NCI-H1417 (cell line): ENCODE measurements around the gene THOP1.

Experiments
- DNase-seq, 3 experiments: peaks; one replicate each; lab custom pipeline; 2025; lab: John Stamatoyannopoulos, UW

THOP1 gene

GRCh38 chr19:2785244-2785997 lies at the start of gene THOP1:
TSS of gene THOP1 (plus strand) at chr19:2785503. CDS start at chr19:2785663, 160 bp downstream.
- DNase-seq: peak; percentile 99 to 100 (median 100)

GRCh38 chr19:2736550-2737190 lies 48.6 kb upstream of the THOP1 start:
- DNase-seq: no peak

GRCh38 chr19:2739602-2740313 lies 45.5 kb upstream of the THOP1 start, which contains the start of gene SLC39A3:
TSS of gene SLC39A3 (minus strand) at chr19:2740017. CDS start at chr19:2737257, 2,760 bp downstream.
- peak; percentile 98 to 99 (median 99) for DNase-seq

GRCh38 chr19:2740314-2740656 lies 45.0 kb upstream of the THOP1 start:
- DNase-seq: no peak

- no peak for DNase-seq
Observed at GRCh38 chr19:2743099-2743498, 42.2 kb upstream of the THOP1 start.

GRCh38 chr19:2744113-2744512 lies 41.2 kb upstream of the THOP1 start:
- DNase-seq: no peak

- DNase-seq: no peak
Observed at GRCh38 chr19:2747349-2747748, 38.0 kb upstream of the THOP1 start.

GRCh38 chr19:2750808-2751437 lies 34.4 kb upstream of the THOP1 start:
- no peak for DNase-seq

DNA sequence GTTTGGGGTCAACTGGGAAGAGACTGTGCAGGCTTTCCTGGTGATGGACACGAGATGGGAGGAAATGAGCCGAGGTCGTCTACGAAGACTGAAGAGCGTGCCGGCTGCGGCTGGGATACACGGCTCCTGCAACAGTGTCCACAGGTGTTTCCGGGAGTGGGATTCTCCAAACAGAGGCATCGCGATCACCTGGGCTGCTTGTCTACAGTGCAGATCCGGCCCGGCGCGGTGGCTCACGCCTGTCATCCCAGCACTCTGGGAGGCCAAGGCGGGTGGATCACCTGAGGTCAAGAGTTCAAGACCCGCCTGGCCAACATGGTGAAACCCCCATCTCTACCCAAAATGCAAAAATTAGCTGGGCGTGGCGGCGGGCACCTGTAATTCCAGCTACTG lies 33.9 kb upstream of the THOP1 start:
- no peak for DNase-seq

- DNase-seq: no peak
Observed at GRCh38 chr19:2754659-2755447, 30.4 kb upstream of the THOP1 start.

- DNase-seq: no peak
Observed at GRCh38 chr19:2755448-2755705, 29.9 kb upstream of the THOP1 start.

GRCh38 chr19:2755811-2756210 lies 29.5 kb upstream of the THOP1 start:
- DNase-seq: no peak

DNA sequence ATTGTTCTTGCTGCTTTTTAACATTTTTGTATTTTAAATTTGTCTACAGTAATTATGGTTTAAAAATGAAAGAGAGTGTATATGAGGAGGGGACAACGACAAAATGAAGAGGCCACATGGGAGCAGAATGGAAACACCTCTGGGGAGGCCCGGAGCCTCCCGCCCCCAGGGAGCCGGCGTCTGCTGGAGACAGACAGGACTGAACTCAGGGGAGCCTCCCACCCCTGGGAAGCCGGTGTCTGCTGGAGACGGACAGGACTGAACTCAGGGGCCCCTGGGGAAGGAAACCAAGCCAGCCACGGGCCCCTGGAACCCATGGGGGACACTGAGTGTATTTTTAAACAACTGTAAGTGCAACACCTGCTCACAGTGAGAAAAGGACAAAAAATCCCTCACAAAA lies 28.8 kb upstream of the THOP1 start:
- no peak for DNase-seq

DNA sequence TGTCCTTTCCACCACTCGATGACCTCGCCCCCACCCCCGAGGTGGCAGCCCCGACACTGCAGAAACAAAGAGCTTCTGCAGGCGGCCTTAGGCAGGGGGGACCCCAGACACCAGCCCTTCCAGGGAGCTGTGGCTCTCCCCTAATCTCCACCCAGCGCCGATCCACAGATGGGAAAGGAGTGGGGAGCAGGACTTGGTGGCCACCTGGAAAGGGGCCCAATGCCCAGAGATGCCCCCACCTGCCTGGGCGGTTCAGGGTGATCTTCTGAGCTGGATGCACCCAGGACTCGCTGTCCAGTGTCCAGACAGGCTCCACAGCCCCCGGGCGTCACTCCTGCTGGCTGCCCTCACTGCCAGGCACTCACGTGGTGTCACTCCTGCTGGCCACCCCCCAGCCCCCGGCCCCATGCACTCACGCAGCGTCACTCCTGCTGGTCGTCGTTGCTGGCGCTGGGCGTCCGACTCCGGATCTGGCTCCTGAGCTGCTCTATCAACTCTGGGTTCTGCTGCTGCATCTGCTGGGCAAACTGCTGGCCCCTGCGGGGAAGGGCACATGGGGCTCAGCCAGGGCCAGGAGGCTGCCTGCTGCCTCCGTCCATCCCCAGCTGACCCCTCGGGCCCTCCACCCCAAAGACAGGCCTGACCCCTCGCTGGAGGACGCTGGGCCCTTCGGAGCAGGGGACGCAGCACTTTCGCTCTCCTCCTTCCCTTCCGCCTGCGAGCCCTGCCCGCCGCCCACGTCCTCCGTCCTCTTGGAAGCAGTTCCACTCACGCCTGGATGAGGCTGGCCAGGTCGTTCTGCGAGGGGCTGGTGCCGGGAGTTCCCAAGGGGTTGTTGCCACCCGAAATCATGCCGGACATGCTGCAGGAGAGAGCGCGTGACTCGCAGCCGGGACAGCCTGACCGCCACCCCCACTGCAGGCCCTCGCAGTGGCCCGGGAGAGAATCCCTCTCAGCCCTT lies 28.1 kb upstream of the THOP1 start:
- no peak for DNase-seq

DNA sequence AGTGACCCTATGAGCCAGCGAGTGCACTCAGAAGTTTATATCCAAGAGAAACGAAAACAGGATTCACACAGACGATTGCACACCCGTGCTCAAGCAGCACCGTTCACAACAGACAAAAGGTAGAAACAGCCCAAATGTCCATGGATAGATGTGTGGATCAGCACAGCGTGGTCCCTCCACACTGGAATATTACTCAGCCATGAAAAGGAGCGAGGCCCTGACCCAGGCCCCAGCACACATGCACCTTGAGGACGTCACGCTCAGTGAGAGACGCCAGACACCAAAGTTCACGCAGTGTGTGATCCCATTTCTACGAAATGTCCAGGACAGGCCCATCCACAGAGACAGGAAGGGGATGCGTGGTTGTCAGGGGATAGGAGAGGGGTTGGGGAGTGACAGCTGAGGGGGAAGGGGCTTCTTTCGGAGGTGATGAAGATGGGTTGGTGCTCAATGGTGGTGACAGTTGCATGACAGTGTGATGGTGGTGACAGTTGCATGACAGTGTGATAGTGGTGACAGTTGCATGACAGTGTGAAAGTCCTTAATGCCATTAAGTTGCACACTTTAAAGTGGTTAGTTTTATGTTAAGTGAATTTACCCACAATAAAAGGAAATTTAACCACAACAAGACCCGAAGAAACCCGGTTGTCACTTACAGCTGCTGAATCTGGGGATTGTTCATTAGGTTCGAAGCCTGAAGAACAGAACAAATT lies 26.5 kb upstream of the THOP1 start:
- no peak for DNase-seq

DNA sequence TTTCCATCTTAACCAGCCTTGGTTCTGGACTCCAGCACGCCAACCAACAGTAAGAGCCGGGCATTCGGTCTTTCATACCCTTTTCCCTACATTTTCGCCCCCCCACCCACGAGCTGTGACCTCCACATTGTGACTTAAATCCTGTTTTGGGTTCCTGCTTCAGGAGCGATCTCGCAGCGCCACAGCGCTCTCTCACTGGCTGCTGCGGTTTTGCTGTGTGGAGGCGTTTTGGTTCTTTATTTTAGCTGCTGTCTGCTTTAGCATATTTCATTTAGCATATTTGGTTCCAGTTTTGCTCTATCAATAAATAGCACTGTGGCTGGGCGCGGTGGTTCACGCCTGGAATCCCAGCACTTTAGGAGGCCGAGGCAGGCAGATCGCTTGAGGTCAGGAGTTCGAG lies 25.9 kb upstream of the THOP1 start:
- no peak for DNase-seq

- no peak for DNase-seq
Observed at GRCh38 chr19:2759965-2760364, 25.3 kb upstream of the THOP1 start.

GRCh38 chr19:2761309-2761677 lies 24.0 kb upstream of the THOP1 start:
- DNase-seq: no peak

DNA sequence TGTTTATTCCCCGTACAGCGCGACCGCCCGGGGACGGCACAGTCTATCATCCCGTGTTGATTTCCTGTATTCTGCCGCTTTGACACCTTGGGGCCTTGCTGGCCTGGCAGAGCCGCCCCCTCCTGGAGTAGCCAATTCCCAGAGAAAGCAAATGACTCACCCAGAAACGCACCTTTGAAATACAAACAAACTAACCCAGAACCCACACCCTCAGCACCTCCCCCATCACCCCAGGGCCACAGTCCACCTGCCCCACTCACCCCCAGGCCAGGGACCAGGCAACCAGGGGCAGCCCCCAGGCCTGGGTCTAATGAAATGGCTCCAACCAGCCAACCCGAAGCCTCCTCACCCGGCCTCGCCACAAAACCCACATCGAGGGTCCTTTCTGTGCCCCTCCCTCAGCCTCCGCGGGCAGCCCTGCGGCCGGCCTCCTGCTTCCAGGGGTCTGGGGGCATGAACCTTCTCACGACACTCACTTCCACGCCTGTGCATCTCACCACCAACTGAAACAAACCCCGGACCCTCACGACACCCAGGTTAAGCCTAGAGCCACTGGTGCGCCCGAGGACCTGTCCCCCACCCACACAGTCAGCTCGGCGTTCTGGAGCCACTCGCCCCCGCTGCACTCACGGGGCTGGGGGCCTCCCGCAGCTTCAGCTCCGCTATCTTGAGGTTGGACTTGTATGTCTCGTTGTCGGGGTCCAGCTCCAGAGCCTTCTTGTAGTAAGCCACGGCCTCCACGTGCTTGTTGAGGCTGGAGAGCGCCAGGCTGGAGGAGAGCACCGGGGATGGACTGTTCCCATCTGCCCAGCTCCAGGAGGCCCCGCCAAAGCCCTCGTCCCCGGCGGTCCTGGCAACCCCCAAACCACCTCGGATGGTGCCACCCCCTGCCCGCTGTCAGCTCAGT lies 23.2 kb upstream of the THOP1 start:
- DNase-seq: no peak
